GM12878 (cell line): Measurements from ENCODE around the gene ARID5B. TPM values are rescaled to one million over a fixed set of nuclear protein-coding genes. Genes with fewer than 3 reads are reported as not detected.
A peak's percentile ranks its signal among the peaks of the same experiment; 100 is the strongest.

Experiments used
- EGR1 ChIP-seq, 2 experiments: IDR thresholded peaks; 1 replicate in 1 of 2; 2 replicates in 1 of 2; pipeline ENCODE4 v1.6.1; 2011 to 2012; ENCODE audit warnings: low read depth in 2 of 2, low read length in 2 of 2, borderline replicate concordance in 1 of 2, mild to moderate bottlenecking in 1 of 2, moderate library complexity in 1 of 2
- EP300 ChIP-seq, 2 experiments: fragments of 150-350 bp in 1 of 2; IDR thresholded peaks; 2 replicates each; pipeline ENCODE4 v1.6.1; 2011 to 2012; ENCODE audit warnings: low read depth in 2 of 2, low read length in 2 of 2, borderline replicate concordance in 1 of 2, improper control_type of control experiment in 1 of 2, inconsistent platforms in 1 of 2; ENCODE audit not compliant: control insufficient read depth in 1 of 2
- HDGF ChIP-seq: fragments of 450-650 bp; IDR thresholded peaks from 2 replicates; pipeline ENCODE4 v1.6.1; 2016; ENCODE audit warnings: antibody characterized with exemption
- IKZF2 ChIP-seq, 2 experiments: fragments of 450-650 bp; IDR thresholded peaks; 2 replicates each; pipeline ENCODE4 v1.6.1; 2017; ENCODE audit warnings: mild to moderate bottlenecking in 2 of 2, moderate library complexity in 2 of 2
- KDM1A ChIP-seq: fragments of 200-600 bp; sonication (generic); IDR thresholded peaks from 2 replicates; pipeline ENCODE4 v1.6.1; 2016; ENCODE audit warnings: borderline replicate concordance
- MEF2A ChIP-seq: IDR thresholded peaks from 2 replicates; pipeline ENCODE4 v1.6.1; 2011; ENCODE audit warnings: low read depth, mild to moderate bottlenecking, low read length, moderate library complexity; ENCODE audit not compliant: insufficient read depth
- RAD21 ChIP-seq: IDR thresholded peaks from 2 replicates; pipeline ENCODE4 v1.6.1; 2011; ENCODE audit warnings: mild to moderate bottlenecking, low read depth, low read length, moderate library complexity; ENCODE audit not compliant: insufficient read depth
- RAD51 ChIP-seq: fragments of 450-650 bp; IDR thresholded peaks from 2 replicates; pipeline ENCODE4 v1.6.1; 2016; ENCODE audit warnings: moderate library complexity, mild to moderate bottlenecking, inconsistent platforms
- RELA ChIP-seq: fragments of 450-650 bp; IDR thresholded peaks from 2 replicates; pipeline ENCODE4 v1.8.0; 2014; ENCODE audit warnings: borderline replicate concordance; ENCODE audit not compliant: partially characterized antibody
- SIN3A ChIP-seq: IDR thresholded peaks from 2 replicates; pipeline ENCODE4 v1.6.1; 2012; ENCODE audit warnings: low read depth, low read length, improper control_type of control experiment
- SPI1 ChIP-seq: IDR thresholded peaks from 2 replicates; pipeline ENCODE4 v1.6.1; 2011; ENCODE audit warnings: low read depth, mild to moderate bottlenecking, low read length, moderate library complexity, borderline replicate concordance; ENCODE audit not compliant: insufficient read depth
- STAT1 ChIP-seq: fragments of 450-650 bp; conservative IDR thresholded peaks from 2 replicates; pipeline ENCODE4 v1.6.1; 2014; ENCODE audit warnings: antibody characterized with exemption, mild to moderate bottlenecking
- STAT3 ChIP-seq: IDR thresholded peaks from 2 replicates; pipeline ENCODE4 v1.6.1; 2011; ENCODE audit warnings: low read depth, low read length, improper control_type of control experiment
- YBX1 ChIP-seq: fragments of 450-650 bp; IDR thresholded peaks from 2 replicates; pipeline ENCODE4 v1.6.1; 2016; ENCODE audit warnings: antibody characterized with exemption
- ZNF217 ChIP-seq: fragments of 450-650 bp; IDR thresholded peaks from 2 replicates; pipeline ENCODE4 v1.6.1; 2017; ENCODE audit warnings: antibody characterized with exemption, mild to moderate bottlenecking
- ZNF274 ChIP-seq: IDR thresholded peaks from one replicate; pipeline ENCODE4 v1.8.0; 2011; ENCODE audit not compliant: insufficient read length, insufficient read depth
- polyA plus RNA-seq, 11 experiments: library from polyadenylated mRNA; depleted of rRNA in 4 of 11; unstranded in 6 of 11; stranded (reverse) in 5 of 11; fragments of >200 nt; fragmentation: Nextera tagmentation in 4 of 11; fragmentation: Illumina TruSeq in 1 of 11; extraction: Ambion mirVana in 4 of 11; extraction: Trizol in 1 of 11; gene quantifications; 1 replicate in 1 of 11; 2 replicates in 10 of 11; pipeline versions ENCODE4 v1.2.1 to v1.2.3, GENCODE V29; 2011 to 2016; ENCODE audit warnings: inconsistent platforms in 2 of 11, missing spikeins in 2 of 11, low read depth in 1 of 11
- total RNA-seq, 4 experiments: library from RNA; depleted of rRNA in 3 of 4; stranded (reverse); fragments of >200 nt in 3 of 4; fragmentation: Illumina TruSeq in 1 of 4; extraction: Trizol in 1 of 4; gene quantifications; 2 replicates each; pipeline versions ENCODE4 v1.2.1 to v1.2.3, GENCODE V29; 2013 to 2021
- TF ChIP-seq, protein P1 (sequence below): IDR thresholded peaks from 2 replicates; pipeline ENCODE4 v1.6.1; 2011; ENCODE audit warnings: borderline replicate concordance, low read depth, mild to moderate bottlenecking, moderate library complexity, mixed read lengths, low read length; ENCODE audit not compliant: insufficient read depth; ENCODE audit errors: extremely low read length
- TF ChIP-seq, protein P2 (sequence below): fragments of 450-650 bp; IDR thresholded peaks from 2 replicates; pipeline ENCODE4 v1.6.1; 2016; ENCODE audit warnings: mild to moderate bottlenecking
- TF ChIP-seq, protein P3 (sequence below): fragments of 450-650 bp; IDR thresholded peaks from 2 replicates; pipeline ENCODE4 v1.6.1; 2017; ENCODE audit warnings: mild to moderate bottlenecking, low read depth, inconsistent platforms; ENCODE audit not compliant: poor library complexity, severe bottlenecking
- TF ChIP-seq, protein P4 (sequence below): IDR thresholded peaks from 2 replicates; pipeline ENCODE4 v1.6.1; 2012; ENCODE audit warnings: low read length, inconsistent platforms
- TF ChIP-seq, protein P5 (sequence below): fragments of 450-650 bp; IDR thresholded peaks from 2 replicates; pipeline ENCODE4 v1.6.1; 2016; ENCODE audit warnings: mild to moderate bottlenecking

Gene ARID5B
- total and polyA plus RNA-seq, 10 of the 15 experiments (the other 5 are each of a cell fraction or from before 2014, with no cell fraction given), result 2.7 to 8.5 (median 6.1) TPM

DNA sequence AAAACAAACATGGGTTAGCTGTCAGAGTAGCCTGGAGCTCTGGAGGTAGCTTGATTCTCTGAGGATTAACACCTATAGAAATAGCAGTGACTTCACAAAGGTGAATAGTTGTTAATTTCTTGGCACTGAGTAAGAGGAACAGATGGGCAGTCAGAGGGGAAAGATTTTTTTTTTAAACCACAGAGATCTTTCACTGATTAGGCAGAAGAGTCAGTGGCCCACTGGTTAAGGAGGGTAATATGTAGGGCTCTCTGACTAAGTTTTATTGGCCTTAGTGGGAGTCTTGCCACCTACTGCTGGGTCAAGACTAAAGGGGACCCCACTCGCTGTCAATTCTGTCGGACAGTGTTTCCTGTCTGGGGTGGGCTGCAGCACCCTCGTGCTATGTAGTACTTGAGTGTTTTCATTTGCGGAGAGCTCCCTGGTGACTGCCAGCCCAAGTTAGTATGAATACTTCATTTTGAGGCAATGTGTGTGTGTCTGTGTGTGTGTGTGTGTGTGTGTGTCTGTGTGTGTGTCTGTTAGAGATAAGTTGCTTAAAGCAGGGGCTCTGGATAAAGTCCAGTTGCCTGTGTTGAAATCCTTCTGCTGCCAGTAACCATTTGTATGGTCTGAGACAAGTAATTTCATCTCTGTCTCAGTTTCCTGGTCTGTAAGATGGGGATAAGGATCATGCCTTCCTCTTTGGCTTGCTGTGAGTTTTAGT, 145.2 kb downstream of the ARID5B start (continued):
- no peak for TF ChIP-seq RAD21
- no peak for TF ChIP-seq ZNF274
- no peak for TF ChIP-seq STAT1
- no peak for TF ChIP-seq KDM1A
- TF ChIP-seq, protein P1, sequence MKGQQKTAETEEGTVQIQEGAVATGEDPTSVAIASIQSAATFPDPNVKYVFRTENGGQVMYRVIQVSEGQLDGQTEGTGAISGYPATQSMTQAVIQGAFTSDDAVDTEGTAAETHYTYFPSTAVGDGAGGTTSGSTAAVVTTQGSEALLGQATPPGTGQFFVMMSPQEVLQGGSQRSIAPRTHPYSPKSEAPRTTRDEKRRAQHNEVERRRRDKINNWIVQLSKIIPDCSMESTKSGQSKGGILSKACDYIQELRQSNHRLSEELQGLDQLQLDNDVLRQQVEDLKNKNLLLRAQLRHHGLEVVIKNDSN, result no peak
- no peak for TF ChIP-seq RAD51
- TF ChIP-seq EGR1 (IDR thresholded peaks at IDR 0.05; ENCODE audit: borderline replicate concordance in 1 of 2, low read depth in 2 of 2, low read length in 2 of 2), result no peak
- peak; percentile 6; the same call in 1 of the 2 replicates for TF ChIP-seq SPI1
- TF ChIP-seq, protein P2, sequence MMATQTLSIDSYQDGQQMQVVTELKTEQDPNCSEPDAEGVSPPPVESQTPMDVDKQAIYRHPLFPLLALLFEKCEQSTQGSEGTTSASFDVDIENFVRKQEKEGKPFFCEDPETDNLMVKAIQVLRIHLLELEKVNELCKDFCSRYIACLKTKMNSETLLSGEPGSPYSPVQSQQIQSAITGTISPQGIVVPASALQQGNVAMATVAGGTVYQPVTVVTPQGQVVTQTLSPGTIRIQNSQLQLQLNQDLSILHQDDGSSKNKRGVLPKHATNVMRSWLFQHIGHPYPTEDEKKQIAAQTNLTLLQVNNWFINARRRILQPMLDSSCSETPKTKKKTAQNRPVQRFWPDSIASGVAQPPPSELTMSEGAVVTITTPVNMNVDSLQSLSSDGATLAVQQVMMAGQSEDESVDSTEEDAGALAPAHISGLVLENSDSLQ, result 0 out of 2 replicates have a peak, but pooled peaks have one; percentile 22
- no peak for TF ChIP-seq YBX1
- TF ChIP-seq EP300 (IDR thresholded peaks at IDR 0.05; ENCODE audit: borderline replicate concordance in 1 of 2, control insufficient read depth in 1 of 2, low read depth in 2 of 2, low read length in 2 of 2), result peak; percentile 73 to 76; a peak in 3 of 4 replicates
- TF ChIP-seq, protein P3, sequence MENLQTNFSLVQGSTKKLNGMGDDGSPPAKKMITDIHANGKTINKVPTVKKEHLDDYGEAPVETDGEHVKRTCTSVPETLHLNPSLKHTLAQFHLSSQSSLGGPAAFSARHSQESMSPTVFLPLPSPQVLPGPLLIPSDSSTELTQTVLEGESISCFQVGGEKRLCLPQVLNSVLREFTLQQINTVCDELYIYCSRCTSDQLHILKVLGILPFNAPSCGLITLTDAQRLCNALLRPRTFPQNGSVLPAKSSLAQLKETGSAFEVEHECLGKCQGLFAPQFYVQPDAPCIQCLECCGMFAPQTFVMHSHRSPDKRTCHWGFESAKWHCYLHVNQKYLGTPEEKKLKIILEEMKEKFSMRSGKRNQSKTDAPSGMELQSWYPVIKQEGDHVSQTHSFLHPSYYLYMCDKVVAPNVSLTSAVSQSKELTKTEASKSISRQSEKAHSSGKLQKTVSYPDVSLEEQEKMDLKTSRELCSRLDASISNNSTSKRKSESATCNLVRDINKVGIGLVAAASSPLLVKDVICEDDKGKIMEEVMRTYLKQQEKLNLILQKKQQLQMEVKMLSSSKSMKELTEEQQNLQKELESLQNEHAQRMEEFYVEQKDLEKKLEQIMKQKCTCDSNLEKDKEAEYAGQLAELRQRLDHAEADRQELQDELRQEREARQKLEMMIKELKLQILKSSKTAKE, result no peak
- TF ChIP-seq HDGF, result peak; percentile 67; the same call in 1 of the 2 replicates
- TF ChIP-seq SIN3A, result no peak
- no peak for TF ChIP-seq ZNF217
- TF ChIP-seq RELA, result no peak
- TF ChIP-seq IKZF2 (IDR thresholded peaks at IDR 0.05), result peak in 1 of 2 experiments; percentile 20; a peak in 2 of 4 replicates
- TF ChIP-seq, protein P4, sequence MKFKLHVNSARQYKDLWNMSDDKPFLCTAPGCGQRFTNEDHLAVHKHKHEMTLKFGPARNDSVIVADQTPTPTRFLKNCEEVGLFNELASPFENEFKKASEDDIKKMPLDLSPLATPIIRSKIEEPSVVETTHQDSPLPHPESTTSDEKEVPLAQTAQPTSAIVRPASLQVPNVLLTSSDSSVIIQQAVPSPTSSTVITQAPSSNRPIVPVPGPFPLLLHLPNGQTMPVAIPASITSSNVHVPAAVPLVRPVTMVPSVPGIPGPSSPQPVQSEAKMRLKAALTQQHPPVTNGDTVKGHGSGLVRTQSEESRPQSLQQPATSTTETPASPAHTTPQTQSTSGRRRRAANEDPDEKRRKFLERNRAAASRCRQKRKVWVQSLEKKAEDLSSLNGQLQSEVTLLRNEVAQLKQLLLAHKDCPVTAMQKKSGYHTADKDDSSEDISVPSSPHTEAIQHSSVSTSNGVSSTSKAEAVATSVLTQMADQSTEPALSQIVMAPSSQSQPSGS, result no peak; the same call in 1 of the 2 replicates
- TF ChIP-seq, protein P5, sequence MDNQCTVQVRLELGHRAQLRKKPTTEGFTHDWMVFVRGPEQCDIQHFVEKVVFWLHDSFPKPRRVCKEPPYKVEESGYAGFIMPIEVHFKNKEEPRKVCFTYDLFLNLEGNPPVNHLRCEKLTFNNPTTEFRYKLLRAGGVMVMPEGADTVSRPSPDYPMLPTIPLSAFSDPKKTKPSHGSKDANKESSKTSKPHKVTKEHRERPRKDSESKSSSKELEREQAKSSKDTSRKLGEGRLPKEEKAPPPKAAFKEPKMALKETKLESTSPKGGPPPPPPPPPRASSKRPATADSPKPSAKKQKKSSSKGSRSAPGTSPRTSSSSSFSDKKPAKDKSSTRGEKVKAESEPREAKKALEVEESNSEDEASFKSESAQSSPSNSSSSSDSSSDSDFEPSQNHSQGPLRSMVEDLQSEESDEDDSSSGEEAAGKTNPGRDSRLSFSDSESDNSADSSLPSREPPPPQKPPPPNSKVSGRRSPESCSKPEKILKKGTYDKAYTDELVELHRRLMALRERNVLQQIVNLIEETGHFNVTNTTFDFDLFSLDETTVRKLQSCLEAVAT, result 0 out of 2 replicates have a peak, but pooled peaks have one; percentile 25
- TF ChIP-seq STAT3, result no peak
- TF ChIP-seq MEF2A, result 0 out of 2 replicates have a peak, but pooled peaks have one; percentile 34
